ENCODE measurements around the gene SCN11A.

The SCN11A gene

DNA sequence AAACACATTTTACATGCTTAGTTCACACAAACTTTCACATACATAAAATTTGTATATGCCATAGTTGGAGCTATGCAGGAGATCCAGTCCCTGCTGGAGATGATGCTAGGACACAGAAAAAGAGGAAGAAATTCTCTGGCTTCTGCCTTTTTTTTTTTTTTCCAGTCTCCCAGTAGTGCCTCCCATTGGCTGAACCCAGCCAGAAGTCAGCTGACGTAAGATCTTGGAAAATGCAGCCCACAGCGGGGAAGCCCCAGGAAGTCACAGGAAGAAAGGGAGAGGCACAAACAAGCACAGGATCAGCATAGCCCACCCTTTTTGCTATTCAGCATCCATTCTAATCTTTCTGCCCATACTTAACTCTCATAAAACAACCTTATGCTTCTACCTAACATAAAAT, 38.5 kb downstream of the SCN11A start:
- Histone ChIP-seq H2AFZ (ENCODE audit: low read length) (no peak overlapping the region), H3K27ac (ENCODE audit: low read depth, low read length, poor library complexity, severe bottlenecking) (no peak overlapping the region), H3K27me3 (ENCODE audit: insufficient read depth, low read length) (no peaks in the 10 kb centered on the region), H3K9ac (ENCODE audit: low read length) (no peak overlapping the region), H4K20me1 (ENCODE audit: insufficient read depth, low read length) (no peaks in the 10 kb centered on the region), H3K79me2 (ENCODE audit: insufficient read depth, low read length) (no peaks in the 10 kb centered on the region), H3K36me3 (ENCODE audit: insufficient read depth, low read length) (no peaks in the 10 kb centered on the region), H3K4me1 (ENCODE audit: insufficient read depth, low read length, severe bottlenecking) (no peaks in the 10 kb centered on the region), H3K9me3 (ENCODE audit: low read length) (no peaks in the 10 kb centered on the region), H3K9me2 (ENCODE audit: low read depth, low read length) (no peaks in the 10 kb centered on the region), H3K4me2 (ENCODE audit: low read length) (no peak overlapping the region), H3K4me3 (ENCODE audit: low read depth, low read length, poor library complexity, severe bottlenecking) (no peak overlapping the region), H3F3A (ENCODE audit: insufficient read depth, low read length) (no peaks in the 10 kb centered on the region)
- TF ChIP-seq EZH2 (IDR thresholded peaks at IDR 0.05; ENCODE audit: borderline replicate concordance, low read length) = no peak
- TF ChIP-seq, protein P1, sequence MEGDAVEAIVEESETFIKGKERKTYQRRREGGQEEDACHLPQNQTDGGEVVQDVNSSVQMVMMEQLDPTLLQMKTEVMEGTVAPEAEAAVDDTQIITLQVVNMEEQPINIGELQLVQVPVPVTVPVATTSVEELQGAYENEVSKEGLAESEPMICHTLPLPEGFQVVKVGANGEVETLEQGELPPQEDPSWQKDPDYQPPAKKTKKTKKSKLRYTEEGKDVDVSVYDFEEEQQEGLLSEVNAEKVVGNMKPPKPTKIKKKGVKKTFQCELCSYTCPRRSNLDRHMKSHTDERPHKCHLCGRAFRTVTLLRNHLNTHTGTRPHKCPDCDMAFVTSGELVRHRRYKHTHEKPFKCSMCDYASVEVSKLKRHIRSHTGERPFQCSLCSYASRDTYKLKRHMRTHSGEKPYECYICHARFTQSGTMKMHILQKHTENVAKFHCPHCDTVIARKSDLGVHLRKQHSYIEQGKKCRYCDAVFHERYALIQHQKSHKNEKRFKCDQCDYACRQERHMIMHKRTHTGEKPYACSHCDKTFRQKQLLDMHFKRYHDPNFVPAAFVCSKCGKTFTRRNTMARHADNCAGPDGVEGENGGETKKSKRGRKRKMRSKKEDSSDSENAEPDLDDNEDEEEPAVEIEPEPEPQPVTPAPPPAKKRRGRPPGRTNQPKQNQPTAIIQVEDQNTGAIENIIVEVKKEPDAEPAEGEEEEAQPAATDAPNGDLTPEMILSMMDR (IDR thresholded peaks at IDR 0.05; ENCODE audit: low read length) = no peak

DNA sequence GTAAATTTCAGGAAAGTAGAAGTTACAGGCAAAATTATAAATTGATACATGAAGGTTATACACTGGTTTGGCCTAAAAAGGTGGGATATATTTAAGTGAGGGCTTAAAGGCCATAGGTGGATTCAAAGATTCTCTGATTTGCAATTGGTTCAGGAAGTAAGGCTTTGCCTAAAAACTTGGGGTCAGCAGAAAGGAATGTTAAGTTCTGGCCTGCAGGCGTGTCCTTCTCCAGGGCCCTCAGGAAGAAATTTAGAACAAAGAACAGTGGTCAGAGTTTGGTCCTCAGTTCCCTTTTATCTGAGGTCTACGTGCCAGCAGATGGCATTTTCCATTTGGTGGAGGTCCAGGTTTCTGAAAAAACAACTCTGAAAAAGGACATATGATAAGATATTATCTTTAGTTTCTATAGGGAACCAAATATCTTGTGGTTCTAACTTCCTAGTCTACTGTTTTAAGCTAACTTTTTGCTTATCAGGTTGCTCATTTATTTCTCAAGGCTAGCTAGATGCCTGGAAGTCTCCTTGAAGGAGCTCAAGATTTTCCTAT, 40.5 kb downstream of the SCN11A start:
- Histone ChIP-seq H3K4me2 (ENCODE audit: low read length) (no peak overlapping the region), H3K9me2 (ENCODE audit: low read depth, low read length) (no peaks in the 10 kb centered on the region), H3K27ac (ENCODE audit: low read depth, low read length, poor library complexity, severe bottlenecking) (no peak overlapping the region), H3K9ac (ENCODE audit: low read length) (no peak overlapping the region), H3K9me3 (ENCODE audit: low read length) (no peaks in the 10 kb centered on the region), H4K20me1 (ENCODE audit: insufficient read depth, low read length) (no peaks in the 10 kb centered on the region), H2AFZ (ENCODE audit: low read length) (no peak overlapping the region), H3K4me1 (ENCODE audit: insufficient read depth, low read length, severe bottlenecking) (no peaks in the 10 kb centered on the region), H3F3A (ENCODE audit: insufficient read depth, low read length) (no peaks in the 10 kb centered on the region), H3K79me2 (ENCODE audit: insufficient read depth, low read length) (no peaks in the 10 kb centered on the region), H3K4me3 (ENCODE audit: low read depth, low read length, poor library complexity, severe bottlenecking) (no peak overlapping the region), H3K27me3 (ENCODE audit: insufficient read depth, low read length) (no peaks in the 10 kb centered on the region), H3K36me3 (ENCODE audit: insufficient read depth, low read length) (no peaks in the 10 kb centered on the region)
- TF ChIP-seq EZH2 (IDR thresholded peaks at IDR 0.05; ENCODE audit: borderline replicate concordance, low read length) = no peak
- TF ChIP-seq, protein P1 (IDR thresholded peaks at IDR 0.05; ENCODE audit: low read length) = no peak

DNA sequence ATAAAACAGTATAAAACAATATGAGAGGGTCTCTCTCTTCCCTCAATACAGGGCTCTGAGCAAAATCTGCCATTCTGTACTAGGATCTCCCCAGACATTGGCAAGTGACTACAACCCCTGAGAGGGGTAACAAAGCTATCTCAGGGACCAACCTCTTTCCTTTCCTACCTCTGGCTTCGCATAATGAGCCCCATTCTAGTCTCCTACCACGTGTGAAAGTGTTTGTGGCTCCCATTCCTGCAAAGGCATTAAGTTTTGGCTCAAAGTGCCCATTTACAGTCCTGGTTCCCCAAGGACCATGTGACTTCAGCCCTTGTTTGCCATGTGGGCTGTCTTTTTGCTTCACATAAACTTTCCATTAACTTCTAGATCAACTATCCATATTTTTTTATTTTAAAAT, 46.4 kb downstream of the SCN11A start:
- H3K27ac ChIP-seq (ENCODE audit: low read depth, low read length, poor library complexity, severe bottlenecking) = no peak overlapping the region
- H3K79me2 ChIP-seq (ENCODE audit: insufficient read depth, low read length) = no peaks in the 10 kb centered on the region
- TF ChIP-seq, protein P1 (IDR thresholded peaks at IDR 0.05; ENCODE audit: low read length) = no peak
- no peak for TF ChIP-seq EZH2 (IDR thresholded peaks at IDR 0.05; ENCODE audit: borderline replicate concordance, low read length)
- H2AFZ ChIP-seq (ENCODE audit: low read length) = no peak overlapping the region
- H3K27me3 ChIP-seq (ENCODE audit: insufficient read depth, low read length) = no peaks in the 10 kb centered on the region
- H3K9me3 ChIP-seq (ENCODE audit: low read length) = no peaks in the 10 kb centered on the region
- H3K9me2 ChIP-seq (ENCODE audit: low read depth, low read length) = no peaks in the 10 kb centered on the region
- H3K4me3 ChIP-seq (ENCODE audit: low read depth, low read length, poor library complexity, severe bottlenecking) = no peak overlapping the region
- no peak overlapping the region for H3K9ac ChIP-seq (ENCODE audit: low read length)
- H3K36me3 ChIP-seq (ENCODE audit: insufficient read depth, low read length) = no peaks in the 10 kb centered on the region
- H3F3A ChIP-seq (ENCODE audit: insufficient read depth, low read length) = no peaks in the 10 kb centered on the region
- H3K4me1 ChIP-seq (ENCODE audit: insufficient read depth, low read length, severe bottlenecking) = no peaks in the 10 kb centered on the region
- H3K4me2 ChIP-seq (ENCODE audit: low read length) = no peak overlapping the region
- no peaks in the 10 kb centered on the region for H4K20me1 ChIP-seq (ENCODE audit: insufficient read depth, low read length)

Measured in OCI-LY1 (cell line).